Cardiac fibroblast (primary cell): Measurements from ENCODE around the gene FBXO45.
A peak's percentile ranks its signal among the peaks of the same experiment; 100 is the strongest.
"Not testable (repeated sequence)": the region's sequence is repeated elsewhere in the genome, so short reads cannot be mapped to it uniquely, and the experiment has no call there.

ENCODE experiments used
- DNase-seq, 2 donors: peaks; one replicate each; pipeline versions ENCODE4 v3.0.0 to v3.0.0-alpha.2; 2010; ENCODE audit warnings: low read depth in 2 of 2
- H3K4me3 ChIP-seq, 2 donors: replicated peaks in 1 of 2; 1 replicate in 1 of 2; 2 replicates in 1 of 2; pipeline ENCODE4 v1.5.1; 2011; ENCODE audit warnings: low read depth in 2 of 2, low read length in 2 of 2, mild to moderate bottlenecking in 2 of 2, moderate library complexity in 1 of 2
- TF ChIP-seq, protein P1 (sequence below): IDR thresholded peaks from one replicate; pipeline ENCODE4 v1.5.1; 2011; ENCODE audit warnings: low read depth, mild to moderate bottlenecking, low read length, inconsistent platforms

The FBXO45 gene

DNA sequence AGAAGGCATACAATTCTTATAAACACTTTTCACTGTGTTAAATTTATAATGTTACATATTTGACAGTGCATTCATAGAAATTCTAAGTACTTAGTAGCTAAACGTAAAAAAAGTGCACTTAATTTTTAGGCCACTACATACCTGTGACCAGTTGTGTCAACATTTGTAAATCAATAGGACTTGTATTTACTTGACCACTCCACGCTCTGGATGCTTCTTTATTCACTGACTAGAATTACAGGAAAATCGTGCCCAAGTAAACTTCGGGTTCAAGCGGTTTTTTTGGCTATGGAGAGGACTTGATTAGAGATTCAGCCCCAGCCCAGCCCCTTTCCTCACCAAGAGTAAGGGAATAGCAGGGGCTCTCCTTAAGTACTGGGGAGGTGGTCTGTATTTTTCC lies 21.9 kb upstream of the FBXO45 start:
- H3K4me3 ChIP-seq: no peak overlapping the region
- TF ChIP-seq, protein P1, sequence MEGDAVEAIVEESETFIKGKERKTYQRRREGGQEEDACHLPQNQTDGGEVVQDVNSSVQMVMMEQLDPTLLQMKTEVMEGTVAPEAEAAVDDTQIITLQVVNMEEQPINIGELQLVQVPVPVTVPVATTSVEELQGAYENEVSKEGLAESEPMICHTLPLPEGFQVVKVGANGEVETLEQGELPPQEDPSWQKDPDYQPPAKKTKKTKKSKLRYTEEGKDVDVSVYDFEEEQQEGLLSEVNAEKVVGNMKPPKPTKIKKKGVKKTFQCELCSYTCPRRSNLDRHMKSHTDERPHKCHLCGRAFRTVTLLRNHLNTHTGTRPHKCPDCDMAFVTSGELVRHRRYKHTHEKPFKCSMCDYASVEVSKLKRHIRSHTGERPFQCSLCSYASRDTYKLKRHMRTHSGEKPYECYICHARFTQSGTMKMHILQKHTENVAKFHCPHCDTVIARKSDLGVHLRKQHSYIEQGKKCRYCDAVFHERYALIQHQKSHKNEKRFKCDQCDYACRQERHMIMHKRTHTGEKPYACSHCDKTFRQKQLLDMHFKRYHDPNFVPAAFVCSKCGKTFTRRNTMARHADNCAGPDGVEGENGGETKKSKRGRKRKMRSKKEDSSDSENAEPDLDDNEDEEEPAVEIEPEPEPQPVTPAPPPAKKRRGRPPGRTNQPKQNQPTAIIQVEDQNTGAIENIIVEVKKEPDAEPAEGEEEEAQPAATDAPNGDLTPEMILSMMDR: no peak
- DNase-seq: no peak

DNA sequence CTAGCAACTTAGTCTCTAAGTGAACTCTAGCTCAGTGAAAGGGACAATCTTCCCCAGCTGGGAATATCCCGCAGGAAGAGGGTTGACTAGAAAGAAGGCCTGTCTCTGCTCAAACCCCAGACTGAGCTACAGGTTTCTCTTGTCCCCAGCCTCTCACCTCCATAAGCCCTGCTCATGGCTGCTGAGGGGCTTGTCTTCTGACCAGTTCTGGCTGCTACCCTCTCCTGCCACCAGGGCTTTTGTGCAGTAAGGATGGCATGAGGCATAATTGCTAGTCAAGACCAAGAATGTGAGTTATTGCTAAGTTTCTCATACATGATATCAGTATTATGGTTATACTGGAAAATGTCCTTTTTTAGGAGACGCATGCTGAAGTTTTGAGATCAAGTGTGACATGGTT lies 21.4 kb upstream of the FBXO45 start:
- no peak for DNase-seq
- no peak overlapping the region for H3K4me3 ChIP-seq
- TF ChIP-seq, protein P1: no peak

DNA sequence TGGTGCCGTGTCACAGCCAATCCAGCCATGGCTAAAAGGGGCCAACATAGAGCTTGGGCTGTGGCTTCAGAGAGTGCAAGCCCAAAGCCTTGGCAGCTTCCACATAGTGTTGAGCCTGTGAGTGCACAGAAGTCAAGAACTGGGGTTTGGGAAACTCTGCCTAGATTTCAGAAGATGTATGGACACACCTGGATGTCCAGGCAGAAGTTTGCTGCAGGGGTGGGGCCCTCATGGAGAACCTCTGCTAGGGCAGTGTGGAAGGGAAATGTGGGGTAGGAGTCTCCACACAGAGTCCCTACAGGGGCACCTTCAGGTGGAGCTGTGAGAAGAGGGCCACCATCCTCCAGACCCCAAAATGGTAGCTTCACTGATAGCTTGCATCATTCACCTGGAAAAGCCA lies 19.1 kb upstream of the FBXO45 start:
- not testable (repeated sequence) for DNase-seq, H3K4me3 ChIP-seq

DNA sequence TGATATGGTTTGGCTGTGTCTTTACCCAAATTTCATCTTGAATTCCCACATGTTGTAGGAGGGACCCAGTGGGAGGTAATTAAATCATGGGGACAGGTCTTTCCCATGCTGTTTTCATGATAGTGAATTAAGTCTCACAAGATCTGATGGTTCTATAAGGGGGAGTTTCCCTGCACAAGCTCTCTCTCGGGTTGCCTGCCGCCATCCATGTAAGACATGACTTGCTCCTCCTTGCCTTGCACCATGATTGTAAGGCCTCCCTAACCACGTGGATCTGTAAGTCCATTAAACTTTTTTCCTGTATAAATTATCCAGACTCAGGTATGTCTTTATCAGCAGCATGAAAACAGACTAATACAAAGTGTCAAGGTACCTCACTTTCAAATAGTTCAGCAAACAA lies 18.3 kb upstream of the FBXO45 start:
- not testable (repeated sequence) for H3K4me3 ChIP-seq, DNase-seq

DNA sequence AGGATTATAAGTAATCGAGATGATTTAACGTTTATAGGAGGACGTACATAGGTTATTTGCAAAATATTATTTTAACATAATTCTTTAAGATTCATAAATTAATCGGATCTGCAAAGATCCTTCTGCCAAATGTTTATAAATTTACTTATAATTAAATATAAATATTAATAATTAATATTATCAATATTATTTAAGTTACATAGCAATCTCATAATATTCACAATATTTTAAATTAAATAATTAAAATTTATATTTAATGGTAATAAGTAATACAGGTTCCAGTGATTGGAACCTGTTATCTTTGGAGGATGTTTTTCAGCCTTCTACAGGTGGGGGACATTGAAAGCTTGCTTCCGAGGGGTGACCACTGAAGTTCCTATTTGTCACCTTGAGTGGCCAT lies 16.2 kb upstream of the FBXO45 start:
- TF ChIP-seq, protein P1: no peak
- no peak overlapping the region for H3K4me3 ChIP-seq
- DNase-seq: no peak

DNA sequence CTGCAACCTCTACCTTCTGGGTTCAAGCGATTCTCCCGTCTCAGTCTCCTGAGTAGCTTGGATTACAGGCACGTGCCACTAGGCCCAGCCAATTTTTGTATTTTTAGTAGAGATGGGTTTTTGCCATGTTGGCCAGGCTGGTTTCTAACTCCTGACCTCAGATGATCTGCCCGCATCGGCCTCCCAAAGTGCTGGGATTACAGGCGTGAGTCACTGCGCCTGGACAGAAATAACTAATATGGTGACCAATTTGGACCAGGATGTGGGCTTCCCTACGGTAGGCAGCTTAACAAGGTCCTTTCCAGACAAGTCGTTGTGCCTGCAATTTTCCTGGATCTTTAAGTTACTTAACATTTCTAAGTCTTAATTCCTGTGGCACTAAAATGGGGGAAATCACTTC lies 14.9 kb upstream of the FBXO45 start:
- no peak overlapping the region for H3K4me3 ChIP-seq
- no peak for DNase-seq
- TF ChIP-seq, protein P1: no peak

DNA sequence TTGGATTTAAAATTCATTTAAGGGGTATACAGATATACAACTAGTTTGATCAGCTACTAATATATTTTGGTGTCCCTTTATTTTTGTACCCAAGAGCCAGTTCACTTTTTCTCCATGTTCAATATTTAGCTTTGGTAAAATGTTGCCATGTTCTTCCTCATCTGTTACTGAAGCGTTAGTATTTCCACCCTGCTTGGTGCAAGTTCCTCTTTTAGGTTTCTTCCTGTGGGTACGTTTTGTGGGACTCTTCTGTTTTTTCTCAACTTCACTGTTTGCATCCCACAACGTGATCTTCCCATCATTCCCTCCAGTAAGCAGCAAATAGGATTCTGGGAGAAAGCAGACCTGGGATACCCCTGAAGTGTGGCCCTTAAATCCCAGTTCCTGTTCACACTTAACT lies 14.3 kb upstream of the FBXO45 start:
- TF ChIP-seq, protein P1: no peak
- no peak overlapping the region for H3K4me3 ChIP-seq

DNA sequence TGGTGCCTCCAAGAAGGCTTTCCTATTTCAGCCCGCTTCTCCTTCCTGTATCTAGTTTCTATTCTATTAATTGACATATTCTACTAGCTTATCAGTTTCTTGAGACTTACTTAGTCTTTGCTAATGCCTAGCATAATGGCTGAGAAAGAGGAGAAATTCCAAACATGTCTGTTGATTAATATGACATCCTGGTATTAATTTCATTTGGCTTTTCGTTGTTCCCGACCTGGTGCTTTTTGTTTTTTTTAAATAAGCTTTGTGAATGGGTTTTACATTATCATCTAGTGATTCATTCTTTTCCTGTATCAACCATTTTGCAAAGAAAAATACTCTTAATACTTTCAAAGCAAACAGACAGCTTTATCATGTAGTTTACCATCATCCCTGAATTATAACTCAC lies 13.2 kb upstream of the FBXO45 start:
- peak in 1 of 2 donors; percentile 4 for DNase-seq
- TF ChIP-seq, protein P1: no peak
- no peak overlapping the region for H3K4me3 ChIP-seq

More for the DNA sequence above, 14.3 kb upstream of the FBXO45 start:
- DNase-seq: no peak
